MCF 10A (cell line): ENCODE measurements around the gene TRAF3IP1. TPM values are rescaled to one million over a fixed set of nuclear protein-coding genes. Genes with fewer than 3 reads are reported as not detected.
A peak's percentile ranks its signal among the peaks of the same experiment; 100 is the strongest.
"Not testable (repeated sequence)": the region's sequence is repeated elsewhere in the genome, so short reads cannot be mapped to it uniquely, and the experiment has no call there.

Experiments used
- BruUV-seq: library from RNA; stranded (reverse); fragments of 400-500 nt; replicated peaks from 2 replicates; lab custom pipeline; 2021; lab: Mats Ljungman, UMichigan
- CTCF ChIA-PET: fragments of 300-600 bp; sonication (Branson Sonifier 250); formaldehyde crosslinking; extraction: SDS; loops from one replicate; lab custom pipeline; 2021; ENCODE audit warnings: antibody characterized with exemption, inconsistent platforms; lab: Yijun Ruan, JAX
- POLR2A ChIA-PET: fragments of 300-600, 350-650 bp; sonication (Branson Sonifier 250); formaldehyde crosslinking; extraction: SDS; loops from one replicate; lab custom pipeline; 2020; ENCODE audit warnings: antibody characterized with exemption, inconsistent platforms; lab: Yijun Ruan, JAX
- DNase-seq: peaks from one replicate; pipeline ENCODE4 v3.0.0-alpha.2; 2018; ENCODE audit not compliant: unreplicated experiment
- H3K27ac Mint-ChIP-seq: one replicate; pipeline ENCODE4 v1.8.0; 2022; ENCODE audit warnings: mild to moderate bottlenecking, low read depth, mixed read lengths; ENCODE audit not compliant: unreplicated experiment
- H3K27me3 Mint-ChIP-seq: one replicate; pipeline ENCODE4 v1.8.0; 2022; ENCODE audit warnings: mixed read lengths; ENCODE audit not compliant: insufficient read depth, unreplicated experiment
- H3K36me3 Mint-ChIP-seq: one replicate; pipeline ENCODE4 v1.8.0; 2022; ENCODE audit warnings: mild to moderate bottlenecking, moderate library complexity, mixed read lengths; ENCODE audit not compliant: insufficient read depth, unreplicated experiment
- H3K4me1 Mint-ChIP-seq: one replicate; pipeline ENCODE4 v1.8.0; 2022; ENCODE audit warnings: mixed read lengths; ENCODE audit not compliant: insufficient read depth, unreplicated experiment
- H3K4me3 Mint-ChIP-seq: one replicate; pipeline ENCODE4 v1.8.0; 2022; ENCODE audit warnings: mild to moderate bottlenecking, moderate library complexity, mixed read lengths; ENCODE audit not compliant: unreplicated experiment
- H3K9me3 Mint-ChIP-seq: one replicate; pipeline ENCODE4 v1.8.0; 2022; ENCODE audit warnings: mixed read lengths; ENCODE audit not compliant: unreplicated experiment
- intact Hi-C: fragments of 100-400 bp; cut with micrococcal nuclease; formaldehyde crosslinking; loops from 2 replicates; pipeline ENCODE4 v1.14.1; 2022
- total RNA-seq: library from RNA; stranded (reverse); gene quantifications from 2 replicates; pipeline ENCODE4 v1.2.3, GENCODE V29; 2022
- TF ChIP-seq, protein P1 (sequence below): fragments of 200-600 bp; IDR thresholded peaks from one replicate; pipeline ENCODE4 v1.8.0; 2022; ENCODE audit warnings: antibody characterized with exemption, mild to moderate bottlenecking; ENCODE audit not compliant: unreplicated experiment

Gene TRAF3IP1
- total RNA-seq, 1 experiment from 2014 or later = 19.1 TPM

DNA sequence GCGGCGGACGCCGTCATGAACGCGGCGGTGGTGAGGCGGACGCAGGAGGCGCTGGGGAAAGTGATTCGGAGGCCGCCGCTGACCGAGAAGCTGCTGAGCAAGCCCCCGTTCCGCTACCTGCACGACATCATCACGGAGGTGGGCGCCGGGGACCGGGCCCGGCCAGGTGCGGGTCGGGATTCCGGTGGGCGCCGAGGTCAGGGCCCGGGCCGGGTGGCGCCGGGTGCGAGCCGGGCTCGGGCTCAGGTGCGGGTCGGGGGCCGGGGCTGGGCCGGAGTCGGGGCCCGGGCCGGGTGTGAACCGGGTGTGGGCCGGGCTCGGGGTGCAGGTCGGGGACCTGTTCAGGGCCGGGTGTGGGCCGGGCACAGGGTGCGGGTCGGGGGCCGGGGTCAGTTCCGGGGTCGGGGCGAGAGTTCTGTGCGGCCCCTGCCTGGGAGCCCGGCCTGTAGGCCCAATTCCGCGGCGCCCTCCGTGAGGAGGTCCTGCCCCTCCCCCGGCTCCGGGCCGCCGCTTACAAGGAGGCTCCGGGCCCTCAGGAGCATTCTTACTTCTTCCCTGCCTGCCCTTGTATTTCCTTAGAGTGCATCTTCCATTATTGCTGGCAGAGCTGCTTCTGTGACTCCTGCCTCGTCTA is 447 bp downstream of the TRAF3IP1 start:
- BruUV-seq = no TSS peak
- ChIA-PET CTCF (interaction anchor here (1.1 kb wide), 1 partner anchor 58 kb away, joined by 5 read pairs; no protein-coding TSS in a partner anchor), POLR2A (interaction anchor here (0.6 to 6.4 kb wide), 7 partner anchors 12 to 503 kb away, joined by 3 to 139 read pairs (median 3); partner anchors contain the start of gene PER2)
- Mint-ChIP-seq H3K4me3 (peak overlapping the region; percentile 76), H3K4me1 (peaks cover 7% of the 10 kb centered on the region), H3K9me3 (no peaks in the 10 kb centered on the region), H3K27me3 (no peaks in the 10 kb centered on the region), H3K27ac (peak overlapping the region; percentile 66), H3K36me3 (peaks cover 23% of the 10 kb centered on the region)
- intact Hi-C loops = loop anchor here (1.0 kb wide), 2 partner anchors 30 to 64 kb away; no protein-coding TSS in a partner anchor
- no peak for DNase-seq
- TF ChIP-seq, protein P1, sequence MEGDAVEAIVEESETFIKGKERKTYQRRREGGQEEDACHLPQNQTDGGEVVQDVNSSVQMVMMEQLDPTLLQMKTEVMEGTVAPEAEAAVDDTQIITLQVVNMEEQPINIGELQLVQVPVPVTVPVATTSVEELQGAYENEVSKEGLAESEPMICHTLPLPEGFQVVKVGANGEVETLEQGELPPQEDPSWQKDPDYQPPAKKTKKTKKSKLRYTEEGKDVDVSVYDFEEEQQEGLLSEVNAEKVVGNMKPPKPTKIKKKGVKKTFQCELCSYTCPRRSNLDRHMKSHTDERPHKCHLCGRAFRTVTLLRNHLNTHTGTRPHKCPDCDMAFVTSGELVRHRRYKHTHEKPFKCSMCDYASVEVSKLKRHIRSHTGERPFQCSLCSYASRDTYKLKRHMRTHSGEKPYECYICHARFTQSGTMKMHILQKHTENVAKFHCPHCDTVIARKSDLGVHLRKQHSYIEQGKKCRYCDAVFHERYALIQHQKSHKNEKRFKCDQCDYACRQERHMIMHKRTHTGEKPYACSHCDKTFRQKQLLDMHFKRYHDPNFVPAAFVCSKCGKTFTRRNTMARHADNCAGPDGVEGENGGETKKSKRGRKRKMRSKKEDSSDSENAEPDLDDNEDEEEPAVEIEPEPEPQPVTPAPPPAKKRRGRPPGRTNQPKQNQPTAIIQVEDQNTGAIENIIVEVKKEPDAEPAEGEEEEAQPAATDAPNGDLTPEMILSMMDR = no peak

DNA sequence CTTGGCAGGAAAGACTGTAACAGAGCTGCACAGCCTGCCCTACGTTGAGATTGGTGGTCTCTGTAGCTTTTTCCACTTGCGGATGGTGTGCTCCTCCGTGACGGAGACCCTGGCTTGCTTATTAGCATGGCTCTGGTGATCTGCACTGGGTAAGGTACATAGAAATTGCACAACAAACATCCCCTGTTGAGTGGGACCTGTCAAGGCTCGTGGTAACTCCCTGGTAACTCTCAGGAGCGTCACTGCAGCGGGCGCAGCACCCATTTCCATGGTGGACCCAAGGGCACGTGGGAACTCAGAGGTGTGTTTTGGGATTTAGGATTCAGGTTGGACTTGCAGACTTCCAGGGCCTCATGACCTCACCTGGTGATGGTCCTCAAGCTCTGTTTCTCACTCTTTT is 1.1 kb downstream of the TRAF3IP1 start:
- intact Hi-C loops = no loop called here
- no TSS peak for BruUV-seq
- Mint-ChIP-seq H3K4me1 (peaks cover 7% of the 10 kb centered on the region), H3K27me3 (no peaks in the 10 kb centered on the region), H3K36me3 (peaks cover 23% of the 10 kb centered on the region), H3K9me3 (no peaks in the 10 kb centered on the region), H3K4me3 (peak overlapping the region; percentile 76), H3K27ac (peak overlapping the region; percentile 64)
- POLR2A ChIA-PET = interaction anchor here (0.5 to 6.4 kb wide), 10 partner anchors 17 to 503 kb away, joined by 3 to 139 read pairs (median 3); partner anchors contain the start of gene PER2
- CTCF ChIA-PET = interaction anchor here (1.1 kb wide), 1 partner anchor 58 kb away, joined by 5 read pairs; no protein-coding TSS in a partner anchor
- TF ChIP-seq, protein P1 = no peak
- no peak for DNase-seq

DNA sequence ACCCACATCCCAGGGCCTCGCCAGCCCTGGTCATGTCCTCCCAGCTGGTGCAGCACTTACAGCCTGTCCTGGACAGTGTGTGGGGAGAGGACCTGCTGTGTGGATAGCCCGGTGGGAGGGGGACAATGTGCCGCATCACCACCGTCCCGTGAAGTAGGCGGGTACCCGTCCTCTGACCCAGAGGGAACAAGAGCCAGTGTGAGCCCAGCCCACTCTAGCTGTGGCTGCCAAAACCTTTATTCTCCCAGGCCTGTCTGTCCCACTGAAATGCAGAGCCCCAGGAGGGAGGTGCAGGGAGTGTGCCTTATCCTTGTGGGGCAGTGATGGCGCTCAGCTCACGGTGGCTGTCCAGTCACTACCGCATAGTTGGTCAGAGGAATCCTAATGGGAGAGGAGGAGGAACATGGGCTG is 1.7 kb downstream of the TRAF3IP1 start:
- Mint-ChIP-seq H3K4me3 (peak overlapping the region; percentile 76), H3K4me1 (peaks cover 7% of the 10 kb centered on the region), H3K27me3 (no peaks in the 10 kb centered on the region), H3K27ac (no peak overlapping the region), H3K9me3 (no peaks in the 10 kb centered on the region), H3K36me3 (peaks cover 23% of the 10 kb centered on the region)
- POLR2A ChIA-PET = interaction anchor here (0.7 to 6.4 kb wide), 5 partner anchors 34 to 117 kb away, joined by 3 to 139 read pairs (median 3); partner anchors contain the start of gene PER2
- DNase-seq = no peak
- TF ChIP-seq, protein P1 = no peak
- TSS peak; percentile 15 for BruUV-seq
- CTCF ChIA-PET = interaction anchor here (0.6 to 1.1 kb wide), 4 partner anchors 8 to 59 kb away, joined by 3 to 5 read pairs (median 4); no protein-coding TSS in a partner anchor
- intact Hi-C loops = no loop called here

- POLR2A ChIA-PET = interaction anchor here (1.0 to 6.4 kb wide), 2 partner anchors 11 to 36 kb away, joined by 3 to 139 read pairs; partner anchors contain the start of gene PER2
- H3K36me3 Mint-ChIP-seq = peaks cover 43% of the 10 kb centered on the region
- DNase-seq, intact Hi-C loops, H3K27ac Mint-ChIP-seq, CTCF ChIA-PET, H3K4me3 Mint-ChIP-seq, BruUV-seq, H3K9me3 Mint-ChIP-seq, H3K27me3 Mint-ChIP-seq, H3K4me1 Mint-ChIP-seq: not testable (repeated sequence)
These were observed 3.9 kb downstream of the TRAF3IP1 start for GRCh38 chr2:238324248-238324647.
